H1 (cell line): Measurements from ENCODE around the gene PC. TPM values are rescaled to one million over a fixed set of nuclear protein-coding genes. Genes with fewer than 3 reads are reported as not detected.

Source experiments
- CTCF ChIA-PET: fragments of 300-600 bp; sonication (Branson Sonifier 250); formaldehyde crosslinking; loops from one replicate; lab custom pipeline; 2021; ENCODE audit not compliant: partially characterized antibody; lab: Charles Lee
- POLR2A ChIA-PET: fragments of 300-600 bp; sonication (Branson Sonifier 250); formaldehyde crosslinking; loops from one replicate; lab custom pipeline; 2021; ENCODE audit warnings: inconsistent platforms; ENCODE audit not compliant: partially characterized antibody; lab: Charles Lee
- DNase-seq, 2 experiments: peaks; one replicate each; pipeline versions ENCODE4 v3.0.0 to v3.0.0-alpha.2; 2010 to 2022; ENCODE audit warnings: low spot score in 2 of 2, low read depth in 1 of 2, mixed read lengths in 1 of 2
- FAIRE-seq: peaks from 2 replicates; lab custom pipeline; 2011; peaks lifted over from hg19 to GRCh38; lab: Jason Lieb, UNC
- H2AFZ ChIP-seq: 2 replicates; pipeline ENCODE4 v1.8.1; 2012; ENCODE audit warnings: low read length, inconsistent platforms
- H2AK5ac ChIP-seq: 2 replicates; pipeline ENCODE4 v1.6.1; 2013; ENCODE audit warnings: low read depth, low read length
- H2BK120ac ChIP-seq: replicated peaks from 2 replicates; pipeline ENCODE3; 2013; ENCODE audit warnings: low read depth, low read length, inconsistent platforms
- H2BK12ac ChIP-seq: 2 replicates; pipeline ENCODE4 v1.6.1; 2013; ENCODE audit warnings: low read depth, low read length
- H2BK15ac ChIP-seq: 2 replicates; pipeline ENCODE4 v1.6.1; 2013; ENCODE audit warnings: low read length
- H2BK20ac ChIP-seq: 2 replicates; pipeline ENCODE4 v1.6.1; 2013; ENCODE audit warnings: low read length
- H2BK5ac ChIP-seq: 2 replicates; pipeline ENCODE4 v1.6.1; 2013; ENCODE audit warnings: low read depth, low read length
- H3K14ac ChIP-seq: 2 replicates; pipeline ENCODE4 v1.6.1; 2013; ENCODE audit warnings: inconsistent platforms; ENCODE audit not compliant: insufficient read length
- H3K18ac ChIP-seq: 2 replicates; pipeline ENCODE4 v1.6.1; 2013; ENCODE audit warnings: low read length; ENCODE audit errors: extremely low read depth
- H3K23ac ChIP-seq: 2 replicates; pipeline ENCODE4 v1.6.1; 2013; ENCODE audit warnings: inconsistent platforms; ENCODE audit not compliant: insufficient read length
- H3K23me2 ChIP-seq: 2 replicates; pipeline ENCODE4 v1.6.1; 2013; ENCODE audit warnings: low read depth, low read length
- H3K27ac ChIP-seq: 2 replicates; pipeline ENCODE4 v1.6.1; 2011; ENCODE audit warnings: low read depth, low read length, inconsistent platforms
- H3K27me3 ChIP-seq, 4 experiments: replicated peaks in 1 of 4; 1 replicate in 1 of 4; 2 replicates in 3 of 4; pipeline versions ENCODE4 v1.6.1 to v1.8.1; 2011 to 2013; ENCODE audit warnings: low read length in 3 of 4, mild to moderate bottlenecking in 3 of 4, inconsistent platforms in 2 of 4, mixed read lengths in 2 of 4, moderate library complexity in 1 of 4; ENCODE audit not compliant: control insufficient read depth in 3 of 4, insufficient read depth in 3 of 4; ENCODE audit errors: extremely low read depth in 1 of 4
- H3K36me3 ChIP-seq, 4 experiments: 2 replicates each; pipeline versions ENCODE4 v1.6.1 to v1.8.1; 2011 to 2013; ENCODE audit warnings: mild to moderate bottlenecking in 4 of 4, low read length in 3 of 4, moderate library complexity in 2 of 4, control low read depth in 1 of 4, inconsistent platforms in 1 of 4; ENCODE audit not compliant: insufficient read depth in 4 of 4, control insufficient read depth in 2 of 4
- H3K4ac ChIP-seq: replicated peaks from 2 replicates; pipeline ENCODE3; 2013; ENCODE audit warnings: low read length, low read depth, mixed read lengths, inconsistent platforms; ENCODE audit not compliant: insufficient read length
- H3K4me1 ChIP-seq, 4 experiments: replicated peaks in 1 of 4; 1 replicate in 1 of 4; 2 replicates in 3 of 4; pipeline versions ENCODE4 v1.6.1 to v1.8.1; 2011 to 2013; ENCODE audit warnings: low read length in 3 of 4, inconsistent platforms in 2 of 4, mixed read lengths in 1 of 4; ENCODE audit not compliant: insufficient read depth in 4 of 4, control insufficient read depth in 3 of 4
- H3K4me2 ChIP-seq, 2 experiments: 2 replicates each; pipeline versions ENCODE4 v1.6.1 to v1.8.1; 2011 to 2013; ENCODE audit warnings: low read depth in 2 of 2, low read length in 2 of 2, control low read depth in 1 of 2, inconsistent platforms in 1 of 2, mild to moderate bottlenecking in 1 of 2; ENCODE audit not compliant: insufficient read depth in 1 of 2
- H3K4me3 ChIP-seq, 4 experiments: fragments of 200-600, 300-600 bp in 1 of 4; sonication (generic), shearing (Covaris generic), sonication (Bioruptor Twin) in 1 of 4; 2 replicates each; pipeline versions ENCODE4 v1.5.1 to v1.8.1; 2011 to 2016; ENCODE audit warnings: low read length in 4 of 4, low read depth in 3 of 4, control low read depth in 2 of 4, inconsistent platforms in 2 of 4, mild to moderate bottlenecking in 2 of 4, mixed read lengths in 1 of 4, moderate library complexity in 1 of 4; ENCODE audit not compliant: insufficient read depth in 2 of 4; ENCODE audit errors: extremely low read depth in 1 of 4
- H3K56ac ChIP-seq: replicated peaks from 2 replicates; pipeline ENCODE3; 2013; ENCODE audit warnings: low read depth, mild to moderate bottlenecking, mixed read lengths, low read length, inconsistent platforms; ENCODE audit not compliant: insufficient read length
- H3K79me1 ChIP-seq: 2 replicates; pipeline ENCODE4 v1.6.1; 2013; ENCODE audit warnings: low read depth, low read length, control low read depth
- H3K79me2 ChIP-seq, 2 experiments: 2 replicates each; pipeline versions ENCODE4 v1.6.1 to v1.8.1; 2012 to 2013; ENCODE audit warnings: low read length in 2 of 2, mild to moderate bottlenecking in 2 of 2, inconsistent platforms in 1 of 2; ENCODE audit not compliant: insufficient read depth in 2 of 2, control insufficient read depth in 1 of 2
- H3K9ac ChIP-seq, 4 experiments: replicated peaks in 1 of 4; 1 replicate in 1 of 4; 2 replicates in 3 of 4; pipeline versions ENCODE4 v1.6.1 to v1.8.1; 2011 to 2013; ENCODE audit warnings: low read depth in 3 of 4, low read length in 3 of 4, control low read depth in 2 of 4, mild to moderate bottlenecking in 2 of 4, moderate library complexity in 2 of 4, inconsistent platforms in 1 of 4; ENCODE audit errors: extremely low read depth in 1 of 4
- H3K9me3 ChIP-seq, 2 experiments: 2 replicates each; pipeline versions ENCODE4 v1.6.1 to v1.8.1; 2012 to 2013; ENCODE audit warnings: mild to moderate bottlenecking in 2 of 2, moderate library complexity in 2 of 2, control low read depth in 1 of 2, inconsistent platforms in 1 of 2, low read depth in 1 of 2, low read length in 1 of 2, mixed read lengths in 1 of 2; ENCODE audit not compliant: insufficient read depth in 2 of 2
- H4K20me1 ChIP-seq, 2 experiments: replicated peaks in 1 of 2; 2 replicates each; pipeline versions ENCODE3 to v1.8.1; 2011 to 2013; ENCODE audit warnings: inconsistent platforms in 2 of 2, low read length in 2 of 2, mild to moderate bottlenecking in 1 of 2; ENCODE audit not compliant: insufficient read depth in 2 of 2, control insufficient read depth in 1 of 2
- H4K5ac ChIP-seq: 2 replicates; pipeline ENCODE4 v1.6.1; 2013; ENCODE audit warnings: low read length, low read depth, mixed read lengths, inconsistent platforms; ENCODE audit not compliant: insufficient read length
- H4K8ac ChIP-seq: 2 replicates; pipeline ENCODE4 v1.8.0; 2013; ENCODE audit warnings: mild to moderate bottlenecking, moderate library complexity, low read length, inconsistent platforms; ENCODE audit not compliant: insufficient read depth; ENCODE audit errors: extremely low read depth
- H4K91ac ChIP-seq: replicated peaks from 2 replicates; pipeline ENCODE3; 2013; ENCODE audit warnings: low read length, mixed read lengths, inconsistent platforms; ENCODE audit not compliant: insufficient read length
- EP300 ChIP-seq, 2 experiments: IDR thresholded peaks; 1 replicate in 1 of 2; 2 replicates in 1 of 2; pipeline ENCODE4 v1.6.1; 2011 to 2012; ENCODE audit warnings: low read depth in 2 of 2, low read length in 2 of 2, mild to moderate bottlenecking in 2 of 2, borderline replicate concordance in 1 of 2, inconsistent platforms in 1 of 2, moderate library complexity in 1 of 2
- SIN3A ChIP-seq, 2 experiments: IDR thresholded peaks in 1 of 2; conservative IDR thresholded peaks in 1 of 2; 2 replicates each; pipeline ENCODE4 v1.6.1; 2011 to 2012; ENCODE audit warnings: low read length in 2 of 2, improper control_type of control experiment in 1 of 2, low read depth in 1 of 2, mild to moderate bottlenecking in 1 of 2
- WGBS, 2 experiments: shearing (Covaris generic) in 1 of 2; methylation state at CpG; one replicate each; pipeline versions ENCODE4 v1.1.6 to v1.1.7; 2013 to 2015; ENCODE audit warnings: low lambda C conversion rate in 2 of 2, mixed read lengths in 2 of 2, inconsistent platforms in 1 of 2, low coverage in 1 of 2, missing lambda C conversion rate in 1 of 2; ENCODE audit not compliant: insufficient replicate concordance in 2 of 2, insufficient coverage in 1 of 2, insufficient read length in 1 of 2; ENCODE audit errors: extremely low coverage in 1 of 2, missing lambda C conversion rate in 1 of 2; 5-methylcytosine and 5-hydroxymethylcytosine counted together
- polyA plus RNA-seq, 7 experiments: library from polyadenylated mRNA; depleted of rRNA in 3 of 7; stranded (reverse) in 5 of 7; unstranded in 2 of 7; fragments of >200 nt in 5 of 7; fragments of 200-250 nt in 2 of 7; gene quantifications; 1 replicate in 5 of 7; 2 replicates in 1 of 7; 4 replicates in 1 of 7; pipeline versions ENCODE4 v1.2.1 to v1.2.3, GENCODE V29; 2011 to 2013; ENCODE audit warnings: missing spikeins in 2 of 7, mixed read lengths in 2 of 7
- total RNA-seq: library from RNA; stranded (reverse); fragmentation: NEBNext Ultra II Directional; extraction: Animal tissue kit (Norgen Biotek cat#: 25700); gene quantifications from 2 replicates; pipeline ENCODE4 v1.2.1, GENCODE V29; 2021

The PC gene
- total and polyA plus RNA-seq, 2 of the 8 experiments (the other 6 are each of a cell fraction or from before 2014, with no cell fraction given): 11.5 to 27.5 TPM

DNA sequence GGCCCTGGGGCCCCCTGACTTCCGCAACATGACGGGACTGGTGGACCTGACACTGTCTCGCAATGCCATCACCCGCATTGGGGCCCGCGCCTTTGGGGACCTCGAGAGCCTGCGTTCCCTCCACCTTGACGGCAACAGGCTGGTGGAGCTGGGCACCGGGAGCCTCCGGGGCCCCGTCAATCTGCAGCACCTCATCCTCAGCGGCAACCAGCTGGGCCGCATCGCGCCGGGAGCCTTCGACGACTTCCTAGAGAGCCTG is 100.3 kb downstream of the PC start:
- Histone ChIP-seq H4K20me1 (peaks cover 2 to 4% of the 10 kb centered on the region in 2 experiments), H3K4me1 (peaks cover 5 to 20% (median 9%) of the 10 kb centered on the region in 4 experiments), H2BK15ac (no peak overlapping the region), H2BK12ac (no peak overlapping the region), H2BK5ac (0 out of 2 replicates have a peak overlapping the region, but pooled peaks have one; percentile 24), H3K14ac (no peak overlapping the region), H3K4me2 (peak overlapping the region; percentile 92 to 98; a peak in 3 of 4 replicates), H3K27ac (no peak overlapping the region), H3K79me1 (no peaks in the 10 kb centered on the region), H2BK120ac (no peak overlapping the region), H3K23me2 (peaks cover 8% of the 10 kb centered on the region), H3K56ac (no peak overlapping the region), H3K79me2 (no peaks in the 10 kb centered on the region), H3K27me3 (no peaks in the 10 kb centered on the region), H4K91ac (no peak overlapping the region), H3K36me3 (peaks cover 0 to 18% (median 1%) of the 10 kb centered on the region in 4 experiments; a peak in 4 of 8 replicates), H2AFZ (no peak overlapping the region), H4K8ac (peak overlapping the region; percentile 62; the same call in 1 of the 2 replicates), H4K5ac (peak overlapping the region; percentile 36), H3K4ac (peak overlapping the region; percentile 53), H3K23ac (no peak overlapping the region), H3K18ac (no peak overlapping the region; the same call in 1 of the 2 replicates), H3K9ac (no peak overlapping the region), H2BK20ac (no peak overlapping the region), H2AK5ac (no peak overlapping the region), H3K9me3 (no peaks in the 10 kb centered on the region), H3K4me3 (peak overlapping the region; percentile 71 to 92 (median 86); a peak in 7 of 8 replicates)
- FAIRE-seq (no peak), DNase-seq (no peak)
- POLR2A ChIA-PET: interaction anchor here (0.6 to 2.3 kb wide), 10 partner anchors 9 to 169 kb away, joined by 3 to 18 read pairs (median 4); partner anchors contain the start of gene RCE1
- CTCF ChIA-PET: interaction anchor here (1.0 to 2.0 kb wide), 6 partner anchors 10 to 197 kb away, joined by 3 to 9 read pairs (median 4); partner anchors contain the start of gene C11orf86
- TF ChIP-seq EP300 (IDR thresholded peaks at IDR 0.05; ENCODE audit: borderline replicate concordance in 1 of 2, low read depth in 2 of 2, low read length in 2 of 2) (no peak), SIN3A (conservative IDR thresholded peaks at IDR 0.05 in 1 of 2, IDR thresholded peaks at IDR 0.05 in 1 of 2; ENCODE audit: low read depth in 1 of 2, low read length in 2 of 2) (no peak)
- WGBS, 2 experiments: 88% methylated on average over 19 of the region's 19 CpGs; no CpG with 5 or more reads in 1 of the 2 experiments
